Left ventricle myocardium inferior (tissue), 1 donor: Measurements from ENCODE around the gene DOHH. TPM values are rescaled to one million over a fixed set of nuclear protein-coding genes. Genes with fewer than 3 reads are reported as not detected.

ENCODE experiments used
- DNase-seq: peaks from one replicate; pipeline ENCODE4 v3.0.0-alpha.2; 2020
- H3K27ac ChIP-seq: fragments of 200-600 bp; replicated peaks from 2 replicates; pipeline ENCODE4 v1.8.0; 2021
- H3K27me3 ChIP-seq: fragments of 200-600 bp; 2 replicates; pipeline ENCODE4 v1.8.0; 2021; ENCODE audit warnings: low read depth
- H3K36me3 ChIP-seq: fragments of 200-600 bp; 2 replicates; pipeline ENCODE4 v1.8.0; 2021
- H3K4me1 ChIP-seq: fragments of 200-600 bp; 2 replicates; pipeline ENCODE4 v1.8.0; 2021
- H3K4me3 ChIP-seq: fragments of 200-600 bp; 2 replicates; pipeline ENCODE4 v1.8.0; 2021; ENCODE audit warnings: mild to moderate bottlenecking, moderate library complexity
- H3K9me3 ChIP-seq: fragments of 200-600 bp; replicated peaks from 2 replicates; pipeline ENCODE4 v1.8.0; 2021
- CTCF ChIP-seq: fragments of 200-600 bp; IDR thresholded peaks from 2 replicates; pipeline ENCODE4 v1.8.0; 2021; ENCODE audit warnings: antibody characterized with exemption, mild to moderate bottlenecking, borderline replicate concordance
- intact Hi-C: fragments of 100-400 bp; cut with micrococcal nuclease; formaldehyde crosslinking; loops from one replicate; pipeline ENCODE4 v1.11.0; 2022
- total RNA-seq: library from RNA; stranded (reverse); fragmentation: NEBNext Ultra II Directional; extraction: Animal tissue kit (Norgen Biotek cat#: 25700); gene quantifications from one replicate; pipeline ENCODE4 v1.2.1, GENCODE V29; 2021
- donor health status: DM: no; HTN: yes; CAD: no; lungs with severe emphysema.

Gene DOHH
- total RNA-seq, 1 donor from 2014 or later, result 11.1 TPM

- H3K27ac ChIP-seq, result peak overlapping the region; percentile 89
- H3K27me3 ChIP-seq, result no peaks in the 10 kb centered on the region
- intact Hi-C loops, result no loop called here
- H3K4me3 ChIP-seq, result peak overlapping the region; percentile 32
- no peaks in the 10 kb centered on the region for H3K9me3 ChIP-seq
- H3K36me3 ChIP-seq, result peaks cover 48% of the 10 kb centered on the region
- H3K4me1 ChIP-seq, result peaks cover 62% of the 10 kb centered on the region
- DNase-seq, result no peak
- no peak for TF ChIP-seq CTCF
Measured at GRCh38 chr19:3444695-3445234, 55.7 kb downstream of the DOHH start.

GRCh38 chr19:3443840-3444694 is 56.4 kb downstream of the DOHH start:
- no peaks in the 10 kb centered on the region for H3K9me3 ChIP-seq
- intact Hi-C loops, result no loop called here
- H3K4me1 ChIP-seq, result peaks cover 62% of the 10 kb centered on the region
- peak overlapping the region; percentile 43 for H3K4me3 ChIP-seq
- no peaks in the 10 kb centered on the region for H3K27me3 ChIP-seq
- peaks cover 42% of the 10 kb centered on the region for H3K36me3 ChIP-seq
- peak overlapping the region; percentile 89 for H3K27ac ChIP-seq
- DNase-seq, result peak; percentile 78
- peak; percentile 20 for TF ChIP-seq CTCF

GRCh38 chr19:3442487-3443071 is 57.9 kb downstream of the DOHH start:
- H3K9me3 ChIP-seq, result no peaks in the 10 kb centered on the region
- no peak for DNase-seq
- peaks cover 62% of the 10 kb centered on the region for H3K4me1 ChIP-seq
- no peak for TF ChIP-seq CTCF
- H3K36me3 ChIP-seq, result peaks cover 45% of the 10 kb centered on the region
- H3K27me3 ChIP-seq, result no peaks in the 10 kb centered on the region
- intact Hi-C loops, result no loop called here
- no peak overlapping the region for H3K4me3 ChIP-seq
- peak overlapping the region; percentile 89 for H3K27ac ChIP-seq

- peaks cover 62% of the 10 kb centered on the region for H3K4me1 ChIP-seq
- peak overlapping the region; percentile 55 for H3K27ac ChIP-seq
- TF ChIP-seq CTCF, result no peak
- H3K27me3 ChIP-seq, result no peaks in the 10 kb centered on the region
- no peak overlapping the region for H3K4me3 ChIP-seq
- peaks cover 50% of the 10 kb centered on the region for H3K36me3 ChIP-seq
- H3K9me3 ChIP-seq, result no peaks in the 10 kb centered on the region
- intact Hi-C loops, result no loop called here
- no peak for DNase-seq
Measured at GRCh38 chr19:3441986-3442329, 58.5 kb downstream of the DOHH start.

GRCh38 chr19:3441089-3441985 is 59.1 kb downstream of the DOHH start:
- TF ChIP-seq CTCF, result no peak
- Histone ChIP-seq H3K4me1 (peaks cover 59% of the 10 kb centered on the region), H3K36me3 (peaks cover 50% of the 10 kb centered on the region), H3K27me3 (no peaks in the 10 kb centered on the region), H3K9me3 (no peaks in the 10 kb centered on the region), H3K27ac (peak overlapping the region; percentile 55), H3K4me3 (no peak overlapping the region)
- no peak for DNase-seq
- intact Hi-C loops, result no loop called here
